Measurements from ENCODE around the gene NDUFS7. TPM values are rescaled to one million over a fixed set of nuclear protein-coding genes. Genes with fewer than 3 reads are reported as not detected.

NDUFS7 gene
- total and polyA plus RNA-seq, 12 donors, result 248 to 498 (median 377) TPM

- intact Hi-C loops (cut with DNase I), result no loop called here
- ATAC-seq, result no peak
- no peak for DNase-seq
Observed at GRCh38 chr19:1421218-1421957, 37.7 kb downstream of the NDUFS7 start.

GRCh38 chr19:1421958-1422305 is 38.2 kb downstream of the NDUFS7 start:
- Histone ChIP-seq H3K9me3 (no peaks in the 10 kb centered on the region), H3K4me1 (peaks cover 14 to 41% (median 24%) of the 10 kb centered on the region in 9 donors)

More at GRCh38 chr19:1421218-1421957, 37.7 kb downstream of the NDUFS7 start:
- Histone ChIP-seq H3K27me3 (no peaks in the 10 kb centered on the region), H3K27ac (no peak overlapping the region), H3K9me3 (no peaks in the 10 kb centered on the region), H3K4me1 (peaks cover 20 to 41% (median 30%) of the 10 kb centered on the region in 9 donors), H3K36me3 (peaks cover 5 to 92% (median 54%) of the 10 kb centered on the region in 9 donors), H3K4me3 (no peak overlapping the region)
- no peak for TF ChIP-seq CTCF (IDR thresholded peaks at IDR 0.05)
- WGBS, 2 donors, result 92 to 96% methylated on average over 37 of the region's 37 CpGs

GRCh38 chr19:1422360-1422759 is 38.7 kb downstream of the NDUFS7 start:
- H3K27ac ChIP-seq, result no peak overlapping the region
- 65 to 71% methylated on average over 16 of the region's 16 CpGs for WGBS, 2 donors
- no peak for TF ChIP-seq CTCF (IDR thresholded peaks at IDR 0.05)
- H3K4me3 ChIP-seq, result no peak overlapping the region
- no peak for ATAC-seq
- H3K9me3 ChIP-seq, result no peaks in the 10 kb centered on the region
- H3K27me3 ChIP-seq, result no peaks in the 10 kb centered on the region
- DNase-seq, result no peak
- H3K36me3 ChIP-seq, result peaks cover 5 to 93% (median 57%) of the 10 kb centered on the region in 9 donors
- H3K4me1 ChIP-seq, result peaks cover 11 to 40% (median 20%) of the 10 kb centered on the region in 9 donors
- intact Hi-C loops (cut with DNase I), result no loop called here

More at GRCh38 chr19:1421958-1422305, 38.2 kb downstream of the NDUFS7 start:
- no peak overlapping the region for H3K27ac ChIP-seq
- intact Hi-C loops (cut with DNase I), result no loop called here
- H3K27me3 ChIP-seq, result no peaks in the 10 kb centered on the region
- WGBS, 2 donors, result 83 to 86% methylated on average over 22 of the region's 22 CpGs
- no peak for ATAC-seq
- DNase-seq, result no peak
- peaks cover 5 to 92% (median 57%) of the 10 kb centered on the region in 9 donors for H3K36me3 ChIP-seq
- no peak overlapping the region for H3K4me3 ChIP-seq
- TF ChIP-seq CTCF (IDR thresholded peaks at IDR 0.05), result no peak

GRCh38 chr19:1422943-1423342 is 39.2 kb downstream of the NDUFS7 start:
- no peak for ATAC-seq
- H3K27me3 ChIP-seq, result no peaks in the 10 kb centered on the region
- H3K36me3 ChIP-seq, result peaks cover 5 to 93% (median 61%) of the 10 kb centered on the region in 9 donors
- intact Hi-C loops (cut with DNase I), result no loop called here
- no peak for TF ChIP-seq CTCF (IDR thresholded peaks at IDR 0.05)
- peaks cover 7 to 34% (median 14%) of the 10 kb centered on the region in 9 donors for H3K4me1 ChIP-seq
- 87 to 91% methylated on average over 24 of the region's 24 CpGs for WGBS, 2 donors
- H3K9me3 ChIP-seq, result no peaks in the 10 kb centered on the region
- no peak for DNase-seq
- no peak overlapping the region for H3K4me3 ChIP-seq
- no peak overlapping the region for H3K27ac ChIP-seq

All from heart right ventricle (tissue), 16 donors.